ELR (cell line): Measurements from ENCODE around the gene C2orf78.
"Not testable (repeated sequence)": the region's sequence is repeated elsewhere in the genome, so short reads cannot be mapped to it uniquely, and the experiment has no call there.

ENCODE experiments used
- DNase-seq: peaks from one replicate; pipeline ENCODE4 v3.0.0-alpha.2; 2015; ENCODE audit warnings: low read depth

The C2orf78 gene, protein sequence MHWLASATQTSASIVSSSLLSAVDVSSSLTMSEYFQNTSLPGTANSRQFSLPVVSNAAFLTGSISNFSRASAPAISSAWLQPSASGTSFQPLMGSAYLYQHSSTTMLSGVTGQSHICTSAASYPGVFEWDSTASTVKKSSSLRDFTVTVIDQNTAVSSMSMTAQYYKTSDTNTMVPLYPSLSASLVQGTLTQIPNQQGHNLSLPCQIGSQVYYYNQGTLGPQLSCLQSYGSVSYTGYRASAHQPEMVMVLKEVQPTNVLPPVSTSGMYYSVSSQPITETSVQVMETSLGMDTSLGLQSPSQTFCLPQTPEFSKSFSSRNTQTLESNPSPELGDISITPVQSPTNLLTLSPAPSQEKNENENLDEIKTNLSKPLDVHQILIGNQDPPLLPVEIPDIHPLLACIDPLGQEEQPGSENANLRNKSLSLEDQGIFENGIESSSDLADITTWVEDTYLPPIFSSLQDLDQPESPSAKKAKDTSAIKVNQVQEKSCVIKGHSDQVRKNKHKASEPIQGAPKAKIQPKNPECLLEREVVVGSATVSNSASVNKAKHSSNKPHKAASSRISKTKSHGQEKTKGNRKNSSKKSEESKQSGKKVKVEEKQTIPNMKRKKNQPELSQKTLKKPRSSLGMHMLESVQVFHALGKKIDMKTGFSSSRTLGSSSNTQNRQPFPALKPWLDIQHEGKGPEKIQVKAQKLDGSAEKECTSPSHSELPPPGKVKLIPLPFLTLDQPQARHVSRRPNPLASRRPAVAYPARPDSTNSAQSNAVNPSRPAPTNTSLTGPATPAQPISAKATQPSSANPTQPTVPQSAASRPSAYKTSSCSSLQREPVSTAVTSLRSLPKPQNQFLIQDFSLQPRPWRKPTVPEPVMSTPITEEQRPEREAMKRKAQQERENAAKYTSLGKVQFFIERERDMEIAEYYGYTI

DNA sequence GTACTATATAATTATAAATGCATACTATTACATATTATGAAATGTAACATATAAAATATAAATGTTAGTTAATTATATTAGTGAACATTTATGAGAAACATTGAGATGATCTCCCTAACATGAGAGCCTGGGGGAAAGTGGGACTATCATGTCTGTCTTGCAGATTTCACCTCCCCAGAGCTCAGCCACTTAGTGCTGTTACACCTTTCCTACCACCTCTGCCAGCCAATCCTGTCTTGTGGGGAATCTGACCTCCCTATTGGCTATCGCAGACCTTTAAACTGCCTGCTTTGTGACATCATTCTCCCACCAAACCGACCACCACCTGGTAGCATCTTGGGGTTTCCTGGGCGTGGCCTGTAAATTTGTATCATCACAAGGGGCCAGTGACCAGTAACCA, at the start of gene C2orf78:
C2orf78 (plus strand) TSS at position 301 of the 400 bp plus-strand sequence. CDS start 127 bp downstream, outside the sequence.
- not testable (repeated sequence) for DNase-seq

DNA sequence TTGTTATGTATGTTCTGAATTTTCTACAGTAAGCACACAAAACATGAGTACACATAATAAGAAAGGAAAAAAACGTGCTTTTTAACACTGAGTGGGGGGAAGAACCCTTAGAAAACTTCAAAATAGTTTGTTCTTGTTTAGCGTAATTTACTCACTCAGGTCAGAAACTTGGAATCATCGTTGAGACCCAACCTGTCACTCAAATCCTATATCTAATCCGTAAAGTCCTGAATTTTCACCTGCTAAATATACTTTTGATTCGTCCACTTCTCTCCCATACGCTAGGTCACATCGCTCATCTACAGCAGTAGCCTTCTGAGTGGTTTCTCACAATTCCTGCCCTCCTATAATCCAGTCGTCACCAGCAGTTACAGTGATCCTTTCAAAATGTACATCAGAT, 47.6 kb upstream of the C2orf78 start:
- peak; percentile 19 for DNase-seq

DNA sequence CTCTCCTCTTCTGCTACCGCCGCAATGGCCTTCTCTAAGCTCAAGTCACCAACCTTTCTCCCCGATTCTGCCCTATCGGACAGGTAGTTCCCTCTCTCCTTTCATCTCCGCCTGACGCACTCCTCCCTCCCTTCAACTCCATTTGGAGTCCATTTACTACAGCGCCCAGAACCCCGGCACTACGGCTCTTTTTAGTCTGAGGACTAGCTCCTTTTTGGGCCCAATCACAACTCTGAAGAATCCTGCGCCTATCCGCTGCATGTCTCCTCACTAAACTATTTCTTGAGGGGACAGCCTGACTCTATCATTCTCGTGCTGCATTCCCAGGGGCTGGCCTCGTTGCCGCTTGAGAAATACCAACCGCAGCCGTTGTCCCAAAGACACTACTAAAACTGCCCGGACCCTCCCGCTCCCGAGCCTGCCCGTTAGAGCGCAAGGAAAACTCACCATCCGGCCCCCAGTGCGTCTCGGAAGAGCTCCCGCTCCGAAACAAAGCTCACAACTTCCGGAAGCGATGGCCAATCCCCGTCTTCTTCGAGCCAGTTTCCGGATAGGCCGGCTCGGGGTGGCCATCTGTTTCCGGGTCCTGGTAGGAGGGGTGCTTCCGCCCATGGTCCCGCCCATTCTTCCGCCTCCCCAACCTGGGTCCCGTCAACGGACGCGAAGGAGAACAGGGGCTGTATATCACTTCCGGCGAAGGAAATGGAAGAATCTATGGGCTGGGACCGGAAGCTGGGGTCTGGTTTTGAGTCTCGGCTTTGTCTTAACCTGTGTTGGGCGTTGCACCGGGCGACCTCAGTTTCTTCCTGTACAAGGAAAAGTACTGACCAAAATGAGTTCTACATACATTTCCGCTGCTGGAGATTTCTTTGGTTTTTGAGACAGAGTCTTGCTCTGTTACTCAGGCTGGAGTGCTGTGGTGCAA, 46.9 kb upstream of the C2orf78 start, which contains the start of gene TPRKB:
TPRKB (minus strand) TSS at position 491 of the 925 bp plus-strand sequence. CDS start 2,776 bp downstream, outside the sequence.
- DNase-seq, result peak; percentile 98

DNA sequence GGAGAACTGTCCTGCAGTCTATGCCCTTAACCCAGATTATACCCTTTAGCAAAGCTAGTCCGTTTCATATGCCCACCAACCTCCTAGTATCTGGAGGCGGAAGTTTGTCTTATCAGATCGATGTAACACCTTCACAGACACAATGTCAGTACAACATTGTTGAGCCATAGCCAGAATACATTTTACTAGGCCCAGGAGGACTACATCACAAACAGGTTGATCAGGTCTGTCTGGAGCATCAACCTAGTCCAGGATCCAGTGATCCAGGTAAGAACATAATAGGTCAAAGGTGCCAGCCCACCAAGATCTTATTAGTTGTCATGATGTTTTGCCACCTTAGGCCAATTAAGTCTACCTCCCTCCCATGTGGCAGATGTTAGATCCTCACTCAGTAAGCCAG, 44.9 kb upstream of the C2orf78 start:
- DNase-seq, result no peak

DNA sequence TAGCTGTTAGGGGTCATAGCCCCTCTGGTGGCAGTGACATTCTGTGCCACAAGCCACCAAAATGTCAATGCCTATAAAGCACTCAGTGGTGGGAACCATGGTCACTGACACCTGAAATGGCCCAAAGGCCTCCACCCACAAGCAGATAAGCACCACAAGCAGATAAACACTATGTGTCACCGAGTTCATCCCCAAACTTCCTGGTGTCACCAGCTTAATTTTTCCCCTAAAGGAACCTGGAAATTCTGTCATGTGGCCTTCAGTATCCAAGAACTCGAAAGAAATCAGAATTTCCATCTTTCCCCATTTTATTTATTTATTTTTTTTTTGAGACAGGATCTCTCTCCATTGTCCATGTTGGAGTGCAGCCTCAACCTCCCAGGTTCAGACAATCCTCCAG, 43.2 kb upstream of the C2orf78 start:
- DNase-seq, result no peak

DNA sequence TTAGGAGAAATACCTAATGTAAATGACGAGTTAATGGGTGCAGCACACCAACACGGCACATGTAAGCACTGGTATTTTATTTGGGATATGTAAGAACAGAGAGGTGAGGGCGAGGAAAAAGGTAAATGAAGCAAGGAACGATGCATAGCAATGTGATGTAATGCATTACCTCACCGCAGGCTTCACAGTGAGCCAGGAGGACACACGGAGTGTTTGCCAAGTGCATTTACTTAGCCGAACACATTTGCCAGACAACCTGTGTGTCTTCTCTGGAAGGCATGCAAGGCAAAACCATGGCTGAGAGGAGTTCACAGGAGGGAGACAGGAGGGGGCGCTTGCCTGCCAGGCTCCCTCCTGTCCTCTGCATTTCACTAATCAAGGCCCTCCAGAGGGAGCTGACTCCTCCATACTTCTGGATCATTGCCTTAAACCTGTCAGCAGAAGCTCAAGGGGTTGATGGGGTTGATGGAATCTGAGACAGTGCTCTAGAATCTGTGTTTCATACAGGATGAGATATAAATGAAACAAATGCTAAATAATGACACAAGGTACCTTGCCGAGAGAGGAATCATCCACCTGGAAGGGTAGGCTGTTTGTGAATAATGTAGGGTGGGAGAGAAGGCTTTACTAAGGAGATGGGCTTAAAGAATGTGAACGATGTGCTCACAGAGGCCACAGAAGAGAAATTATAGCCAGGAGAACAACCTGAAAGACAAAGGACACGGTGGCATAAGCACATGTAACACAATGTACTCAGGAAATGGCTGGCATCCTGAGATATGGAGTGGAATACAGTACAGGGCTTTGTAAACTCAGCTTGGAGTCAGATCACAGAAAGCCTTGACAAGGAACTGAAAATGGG, 37.7 kb upstream of the C2orf78 start:
- no peak for DNase-seq

DNA sequence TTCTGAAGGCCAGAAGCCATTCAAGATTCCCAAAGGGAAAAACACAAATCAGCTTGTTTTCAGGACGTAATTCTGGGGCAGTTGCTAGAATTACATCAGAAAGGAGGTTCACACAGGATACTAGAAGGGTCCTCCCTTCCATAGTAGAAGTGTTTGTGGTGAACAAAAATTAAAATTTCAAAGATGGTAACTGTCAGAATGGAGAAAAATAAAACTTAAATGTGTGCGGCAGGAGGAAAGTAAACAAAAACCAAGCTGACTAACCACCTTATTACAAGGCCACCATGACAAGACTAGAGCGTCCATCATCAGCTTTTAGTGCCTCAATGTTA, 37.1 kb upstream of the C2orf78 start:
- no peak for DNase-seq

DNA sequence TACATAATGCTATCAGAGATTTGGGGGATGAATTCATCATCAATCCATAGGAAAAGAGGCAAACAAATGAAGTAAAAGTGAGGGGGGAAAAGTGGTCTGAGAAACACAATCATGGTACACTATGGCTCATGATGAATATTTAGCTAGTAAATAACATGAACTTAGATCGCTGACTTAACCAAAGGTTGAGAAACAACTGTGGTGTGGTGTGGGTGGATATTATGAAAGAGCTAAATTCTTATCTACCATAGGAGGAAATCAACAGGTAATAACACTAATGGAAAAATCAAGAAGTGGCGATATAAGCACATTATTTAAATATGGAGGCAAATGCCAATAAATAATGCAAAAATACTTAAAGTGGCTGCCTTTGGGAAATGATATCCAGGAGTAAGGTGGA, 34.7 kb upstream of the C2orf78 start:
- DNase-seq, result no peak

DNA sequence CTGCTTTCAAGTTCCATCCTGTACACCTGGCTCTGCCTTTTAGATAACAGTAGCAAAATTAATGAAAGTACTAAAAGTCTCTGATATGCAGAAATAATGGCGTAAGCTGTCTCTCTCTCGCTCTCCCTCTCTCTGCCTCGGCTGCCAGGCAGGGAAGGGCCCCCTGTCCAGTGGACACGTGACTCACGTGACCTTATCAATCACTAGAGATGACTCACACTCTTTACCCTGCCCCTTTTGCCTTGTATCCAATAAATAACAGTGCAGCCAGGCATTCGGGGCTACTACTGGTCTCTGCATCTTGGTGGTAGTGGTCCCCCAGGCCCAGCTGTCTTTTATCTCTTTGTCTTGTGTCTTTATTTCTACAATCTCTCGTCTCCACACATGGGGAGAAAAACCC, 29.7 kb upstream of the C2orf78 start:
- DNase-seq, result not testable (repeated sequence)

DNA sequence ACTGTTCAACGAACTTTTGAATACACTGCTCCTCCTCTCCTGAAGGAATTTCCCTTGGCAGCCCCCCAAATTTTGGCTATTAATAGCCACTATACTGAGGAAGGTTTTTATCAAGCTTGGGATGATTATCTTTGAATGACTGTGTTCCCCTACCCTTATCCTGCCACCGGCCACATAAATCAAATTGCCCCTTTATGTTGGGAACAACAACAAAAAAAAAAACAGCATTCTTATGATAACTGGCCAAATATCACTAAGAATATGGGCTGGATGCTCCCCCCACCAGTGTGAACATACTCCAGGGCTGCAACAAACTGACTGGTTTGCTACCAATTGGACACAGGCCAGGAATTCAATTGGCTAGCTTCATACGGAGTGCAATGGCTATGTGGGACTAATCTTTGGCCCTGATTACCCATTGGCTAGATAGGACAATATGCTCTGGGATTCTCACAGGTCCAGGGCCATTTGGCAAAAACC, 24.7 kb upstream of the C2orf78 start:
- DNase-seq, result no peak

DNA sequence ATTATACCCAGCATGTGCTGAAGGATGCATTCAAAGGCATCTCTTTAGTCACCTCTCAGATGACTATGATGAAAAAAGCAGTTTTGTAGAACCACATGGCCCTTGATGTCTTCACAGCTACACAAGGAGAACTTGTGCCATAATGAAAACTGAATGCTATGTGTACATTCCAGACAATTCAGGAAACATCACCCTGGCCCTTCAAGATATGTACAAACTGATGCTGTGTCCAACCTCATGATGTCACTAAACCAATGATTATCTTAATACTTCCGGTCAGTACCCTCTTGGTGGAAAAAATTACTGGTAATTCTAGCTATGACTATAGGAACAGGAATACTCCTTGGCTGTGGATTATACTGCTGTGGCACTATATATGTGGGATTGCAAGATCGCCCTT, 24.1 kb upstream of the C2orf78 start:
- DNase-seq, result no peak

DNA sequence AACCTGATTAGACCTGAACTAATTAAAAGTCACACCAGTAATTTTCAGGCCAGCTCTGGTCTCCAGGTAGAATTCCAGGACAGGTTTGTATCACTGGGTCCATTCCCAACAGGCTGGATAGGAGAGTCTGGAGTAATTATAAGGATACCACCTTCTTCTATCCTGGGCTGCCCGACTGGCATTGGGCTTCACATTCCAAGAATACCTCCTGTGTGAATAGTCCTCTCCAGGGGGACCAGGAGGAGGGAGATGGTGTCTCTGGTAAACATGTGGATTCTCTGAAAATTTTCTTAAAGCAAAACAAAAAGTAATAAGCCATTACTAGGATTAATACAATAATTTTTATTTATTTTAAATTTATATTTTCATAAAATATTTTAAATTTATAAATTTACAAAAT, 21.4 kb upstream of the C2orf78 start:
- no peak for DNase-seq

DNA sequence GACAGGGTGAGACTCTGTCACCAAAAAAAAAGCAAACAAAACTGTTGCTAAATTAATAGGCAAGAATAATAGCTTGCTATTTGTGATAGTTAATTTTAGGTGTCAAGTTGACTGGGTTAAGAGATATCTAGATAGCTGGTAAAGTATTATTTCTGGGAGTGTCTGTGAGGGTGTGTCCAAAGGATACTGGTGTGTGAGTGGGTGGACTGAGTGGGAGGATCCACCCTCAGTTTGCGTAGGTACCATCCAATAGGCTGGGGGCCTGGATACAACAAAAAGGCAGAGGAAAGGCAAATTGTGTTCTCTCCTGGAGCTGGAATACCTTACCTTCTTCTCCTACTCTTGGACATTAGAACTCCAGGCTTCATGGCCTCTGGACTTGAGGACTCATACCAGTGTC, 19.0 kb upstream of the C2orf78 start:
- no peak for DNase-seq

DNA sequence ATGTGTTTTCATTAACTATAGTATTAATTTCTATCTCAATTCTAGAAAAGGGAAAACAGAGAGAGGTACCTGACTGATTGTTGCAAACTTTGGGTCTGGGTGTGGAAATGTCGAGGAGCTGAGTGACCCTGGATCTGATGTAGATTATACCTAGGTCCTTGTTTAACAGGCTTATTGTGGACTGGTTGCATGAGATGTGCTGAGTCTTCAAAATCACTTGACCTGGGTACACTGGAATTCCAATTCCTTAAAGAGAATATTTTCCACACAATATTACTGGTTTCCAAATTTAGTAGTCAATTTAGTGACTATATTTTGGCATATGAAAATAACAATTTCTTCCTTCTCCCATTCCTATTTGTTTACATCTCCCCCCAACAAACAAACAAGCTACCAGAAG, 17.6 kb upstream of the C2orf78 start:
- no peak for DNase-seq

DNA sequence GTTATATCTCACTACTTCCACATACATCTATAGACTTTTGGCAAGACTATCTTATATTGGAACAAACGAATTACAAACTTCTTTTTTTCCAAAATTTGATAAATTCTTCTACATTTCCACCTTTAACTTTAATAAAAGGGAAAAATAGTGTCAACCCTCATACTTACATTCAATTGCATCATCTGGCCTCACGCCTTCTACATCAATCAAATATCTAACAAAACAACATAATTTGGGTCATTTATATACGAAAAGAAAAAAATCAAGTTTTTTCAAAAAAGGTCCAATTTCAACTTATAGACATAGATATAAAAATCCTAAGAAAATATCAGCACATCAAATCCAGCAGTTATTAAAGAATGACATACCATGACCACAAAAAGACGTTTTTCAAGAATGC, 17.0 kb upstream of the C2orf78 start:
- no peak for DNase-seq

DNA sequence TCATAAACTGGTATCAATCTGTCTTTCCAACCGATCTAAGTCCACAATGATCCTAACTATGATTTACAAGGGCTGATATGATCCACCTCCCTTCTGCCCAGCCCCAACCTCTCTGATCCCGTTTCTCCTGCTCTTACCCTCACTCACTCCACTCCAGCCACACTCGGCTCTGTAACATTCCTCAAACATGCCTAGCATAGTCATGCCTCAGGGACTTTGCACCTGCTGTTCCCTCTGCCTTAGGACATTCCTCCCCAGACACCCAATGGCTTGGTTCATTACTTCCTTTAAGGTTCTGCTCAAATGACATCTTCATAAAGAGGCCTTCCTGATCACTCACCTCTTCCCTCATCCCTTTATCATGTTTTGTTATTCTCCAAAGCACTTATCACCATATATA, 13.3 kb upstream of the C2orf78 start:
- no peak for DNase-seq

DNA sequence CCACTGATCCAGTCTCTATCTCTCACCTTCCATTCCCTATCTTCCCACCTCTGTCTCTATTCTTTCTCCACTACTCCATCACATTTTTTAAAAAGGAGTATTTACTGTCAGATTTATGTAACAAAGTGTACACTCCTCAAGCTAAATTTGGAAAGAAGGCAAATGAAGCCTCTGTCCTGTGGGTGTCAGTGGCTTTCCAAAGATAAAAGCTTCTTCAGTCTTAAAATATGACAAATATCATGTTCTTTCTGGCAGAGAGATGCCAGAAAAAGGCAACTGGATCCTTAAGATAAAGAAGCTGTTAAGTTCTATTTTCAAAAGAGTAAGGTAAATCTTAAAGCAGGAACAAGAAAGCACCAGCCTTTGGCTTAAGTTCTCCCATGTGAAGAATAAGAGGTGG, 11.2 kb upstream of the C2orf78 start:
- no peak for DNase-seq

DNA sequence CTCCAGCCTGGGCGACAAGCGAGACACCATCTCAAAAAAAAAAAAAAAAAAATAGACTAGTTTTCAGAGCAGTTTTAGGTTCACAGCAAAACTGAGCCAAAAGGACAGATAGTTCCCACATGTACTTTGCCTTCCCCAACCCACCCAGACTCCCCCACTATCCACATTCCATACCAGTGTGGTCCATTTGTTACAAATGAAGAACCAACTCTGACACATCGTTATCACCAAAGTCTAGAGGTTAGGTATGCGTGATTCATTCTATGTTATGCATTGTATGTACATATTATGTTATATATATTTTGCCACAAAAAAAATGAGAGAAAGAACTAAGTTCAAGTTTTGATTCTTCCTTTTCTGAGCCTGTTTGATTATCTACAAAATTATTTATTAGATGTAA, 7.6 kb upstream of the C2orf78 start:
- DNase-seq, result no peak

DNA sequence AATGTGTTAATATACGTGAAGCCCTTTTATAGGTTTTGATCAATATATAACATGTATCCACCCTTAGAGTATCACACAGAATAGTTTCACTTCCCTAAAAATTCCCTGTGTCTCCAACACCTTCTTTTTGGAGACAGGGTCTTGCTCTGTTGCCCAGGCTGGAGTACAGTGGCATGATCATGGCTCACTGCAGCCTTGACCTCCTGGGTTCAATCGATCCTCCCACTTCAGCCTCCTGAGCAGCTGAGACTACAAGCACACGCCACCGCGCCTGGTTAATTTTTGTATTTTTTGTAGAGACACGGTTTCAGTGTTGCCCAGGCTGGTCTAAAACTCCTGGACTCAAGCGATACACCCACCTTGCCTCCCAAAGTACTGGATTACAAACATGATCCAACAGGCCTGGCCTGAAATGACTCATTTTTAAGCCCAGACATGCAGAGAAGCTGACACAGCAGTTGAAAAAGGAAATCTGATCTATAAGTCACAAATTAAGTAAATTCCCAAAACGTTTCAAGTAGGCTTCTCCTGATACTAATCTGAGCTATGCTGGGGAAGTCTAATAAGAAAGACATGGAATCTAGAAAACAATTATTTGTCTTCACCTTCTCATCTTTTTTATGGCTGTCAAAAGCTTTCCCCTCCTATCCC, 7.0 kb upstream of the C2orf78 start:
- peak; percentile 44 for DNase-seq

DNA sequence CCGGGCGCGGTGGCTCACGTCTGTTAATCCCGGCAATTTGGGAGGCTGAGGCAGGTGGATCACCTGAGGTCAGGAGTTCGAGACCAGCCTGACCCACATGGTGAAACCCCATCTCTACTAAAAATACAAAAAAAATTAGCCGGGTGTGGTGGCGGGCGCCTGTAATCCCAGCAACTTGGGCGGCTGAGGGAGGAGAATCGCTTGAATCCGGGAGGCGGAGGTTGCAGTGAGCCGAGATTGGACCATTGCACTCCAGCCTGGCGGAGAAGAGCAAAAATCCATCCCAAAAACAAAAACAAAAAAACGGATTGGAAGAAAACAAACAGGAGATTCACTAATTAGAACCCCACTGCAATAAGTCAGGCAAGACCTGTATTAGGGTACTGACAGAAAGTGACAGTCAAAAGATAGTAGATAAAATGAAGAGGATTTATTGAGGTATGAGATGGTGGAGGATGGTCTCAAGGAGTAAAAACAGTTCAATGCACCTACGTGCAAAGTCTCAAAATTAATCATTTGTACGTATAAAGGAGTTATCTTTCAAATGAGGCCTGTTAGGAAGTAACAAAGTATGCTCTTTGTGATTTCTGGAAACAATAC, 5.0 kb upstream of the C2orf78 start:
- not testable (repeated sequence) for DNase-seq
